GM18867 (cell line): Measurements from ENCODE around the gene KIZ.

ENCODE experiments used
- ATAC-seq: cut with Tn5 transposase; IDR thresholded peaks from one replicate; pipeline ENCODE4 v1.9.1; 2021; ENCODE audit warnings: mild to moderate bottlenecking, moderate library complexity; ENCODE audit not compliant: unreplicated experiment

The KIZ gene

GRCh38 chr20:21173485-21173884 lies 47.6 kb downstream of the KIZ start:
- ATAC-seq, result no peak

- no peak for ATAC-seq
These were observed 48.8 kb downstream of the KIZ start for GRCh38 chr20:21174516-21175239.

- no peak for ATAC-seq
These were observed 49.6 kb downstream of the KIZ start for GRCh38 chr20:21175433-21175832.

GRCh38 chr20:21177767-21178166 lies 51.9 kb downstream of the KIZ start:
- no peak for ATAC-seq

- no peak for ATAC-seq
These were observed 53.9 kb downstream of the KIZ start for GRCh38 chr20:21179757-21180156.

GRCh38 chr20:21180248-21180647 lies 54.4 kb downstream of the KIZ start:
- ATAC-seq, result no peak

- ATAC-seq, result no peak
These were observed 55.1 kb downstream of the KIZ start for GRCh38 chr20:21181028-21181427.

- no peak for ATAC-seq
These were observed 57.1 kb downstream of the KIZ start for GRCh38 chr20:21182832-21183563.

GRCh38 chr20:21183722-21184121 lies 57.8 kb downstream of the KIZ start:
- ATAC-seq, result no peak

- ATAC-seq, result no peak
These were observed 58.9 kb downstream of the KIZ start for GRCh38 chr20:21184819-21185218.

GRCh38 chr20:21185849-21186248 lies 60.0 kb downstream of the KIZ start:
- no peak for ATAC-seq

- no peak for ATAC-seq
These were observed 64.1 kb downstream of the KIZ start for GRCh38 chr20:21189761-21190523.

GRCh38 chr20:21190869-21191268 lies 65.0 kb downstream of the KIZ start:
- no peak for ATAC-seq

GRCh38 chr20:21191839-21192238 lies 66.0 kb downstream of the KIZ start:
- no peak for ATAC-seq

GRCh38 chr20:21202259-21202658 lies 76.4 kb downstream of the KIZ start:
- ATAC-seq, result no peak

- ATAC-seq, result no peak
These were observed 77.3 kb downstream of the KIZ start for GRCh38 chr20:21203088-21203656.

- no peak for ATAC-seq
These were observed 80.7 kb downstream of the KIZ start for GRCh38 chr20:21206584-21206983.

- no peak for ATAC-seq
These were observed 83.1 kb downstream of the KIZ start for GRCh38 chr20:21208999-21209398.

GRCh38 chr20:21209668-21210067 lies 83.8 kb downstream of the KIZ start:
- no peak for ATAC-seq

- no peak for ATAC-seq
These were observed 87.8 kb downstream of the KIZ start for GRCh38 chr20:21213691-21214090.

- ATAC-seq, result no peak
These were observed 88.5 kb downstream of the KIZ start for GRCh38 chr20:21214431-21214830.
